ENCODE measurements around the gene ITM2C. TPM values are rescaled to one million over a fixed set of nuclear protein-coding genes. Genes with fewer than 3 reads are reported as not detected.
A peak's percentile ranks its signal among the peaks of the same experiment; 100 is the strongest.

ITM2C gene
- polyA plus RNA-seq, 3 donors, result 1.4 to 3.2 (median 2.9) TPM

GRCh38 chr2:230898016-230898712 lies 33.4 kb downstream of the ITM2C start:
- H3K79me2 ChIP-seq (ENCODE audit: insufficient read depth, low read length), result no peaks in the 10 kb centered on the region
- no peaks in the 10 kb centered on the region for H3K27me3 ChIP-seq (ENCODE audit: control insufficient read depth in 2 of 2, insufficient read depth in 2 of 2, low read length in 2 of 2)
- no peak overlapping the region for H3K27ac ChIP-seq (ENCODE audit: low read depth in 1 of 2, low read length in 2 of 2)
- peaks cover 23 to 26% of the 10 kb centered on the region in 2 donors for H3K4me1 ChIP-seq (ENCODE audit: control insufficient read depth in 1 of 2, insufficient read depth in 2 of 2, low read length in 2 of 2)
- no peak for DNase-seq
- H3K36me3 ChIP-seq (replicated peaks in 1 of 2; ENCODE audit: control insufficient read depth in 1 of 2, insufficient read depth in 2 of 2, low read length in 2 of 2), result no peaks in the 10 kb centered on the region
- Mint-ChIP-seq H3K4me1 (peaks cover 26% of the 10 kb centered on the region), H3K9me3 (no peaks in the 10 kb centered on the region), H3K27me3 (ENCODE audit: low read depth in 3 of 3) (peaks cover 2 to 6% (median 3%) of the 10 kb centered on the region in 3 donors), H3K4me3 (no peak overlapping the region), H3K27ac (no peak overlapping the region), H3K36me3 (no peaks in the 10 kb centered on the region)
- TF ChIP-seq CTCF (IDR thresholded peaks at IDR 0.05), result no peak
- H2AFZ ChIP-seq (ENCODE audit: insufficient read depth, low read depth, low read length, poor library complexity, severe bottlenecking), result no peak overlapping the region
- no peaks in the 10 kb centered on the region for H4K20me1 ChIP-seq (ENCODE audit: insufficient read depth, low read length)
- no peaks in the 10 kb centered on the region for H3K9me3 ChIP-seq (replicated peaks in 1 of 2; ENCODE audit: control insufficient read depth in 1 of 2, insufficient read depth in 1 of 2, low read length in 2 of 2)
- H3K4me3 ChIP-seq (replicated peaks in 1 of 3; ENCODE audit: low read depth in 2 of 3, low read length in 3 of 3), result no peak overlapping the region
- WGBS (ENCODE audit: insufficient coverage), result 98% methylated on average over 11 of the region's 13 CpGs
- no peak overlapping the region for H3K9ac ChIP-seq (ENCODE audit: insufficient read depth, low read length, poor library complexity, severe bottlenecking)
- no peak overlapping the region for H3K4me2 ChIP-seq (replicated peaks; ENCODE audit: extremely low read depth, low read length, poor library complexity, severe bottlenecking)
- intact Hi-C loops (cut with micrococcal nuclease), result no loop called here

GRCh38 chr2:230898713-230899091 lies 34.0 kb downstream of the ITM2C start:
- Histone ChIP-seq H3K79me2 (ENCODE audit: insufficient read depth, low read length) (no peaks in the 10 kb centered on the region), H3K27ac (ENCODE audit: low read depth in 1 of 2, low read length in 2 of 2) (no peak overlapping the region), H3K4me1 (ENCODE audit: control insufficient read depth in 1 of 2, insufficient read depth in 2 of 2, low read length in 2 of 2) (peaks cover 23 to 24% of the 10 kb centered on the region in 2 donors), H3K4me2 (replicated peaks; ENCODE audit: extremely low read depth, low read length, poor library complexity, severe bottlenecking) (no peak overlapping the region), H2AFZ (ENCODE audit: insufficient read depth, low read depth, low read length, poor library complexity, severe bottlenecking) (no peak overlapping the region), H3K4me3 (replicated peaks in 1 of 3; ENCODE audit: low read depth in 2 of 3, low read length in 3 of 3) (no peak overlapping the region), H3K9me3 (replicated peaks in 1 of 2; ENCODE audit: control insufficient read depth in 1 of 2, insufficient read depth in 1 of 2, low read length in 2 of 2) (no peaks in the 10 kb centered on the region), H3K27me3 (ENCODE audit: control insufficient read depth in 2 of 2, insufficient read depth in 2 of 2, low read length in 2 of 2) (no peaks in the 10 kb centered on the region), H3K36me3 (replicated peaks in 1 of 2; ENCODE audit: control insufficient read depth in 1 of 2, insufficient read depth in 2 of 2, low read length in 2 of 2) (no peaks in the 10 kb centered on the region), H3K9ac (ENCODE audit: insufficient read depth, low read length, poor library complexity, severe bottlenecking) (no peak overlapping the region), H4K20me1 (ENCODE audit: insufficient read depth, low read length) (no peaks in the 10 kb centered on the region)
- Mint-ChIP-seq H3K4me3 (no peak overlapping the region), H3K27me3 (ENCODE audit: low read depth in 3 of 3) (peaks cover 2 to 8% (median 3%) of the 10 kb centered on the region in 3 donors), H3K36me3 (no peaks in the 10 kb centered on the region), H3K4me1 (peaks cover 21% of the 10 kb centered on the region), H3K9me3 (no peaks in the 10 kb centered on the region), H3K27ac (peak overlapping the region in 1 of 7 donors; percentile 35)
- no peak for DNase-seq
- no peak for TF ChIP-seq CTCF (IDR thresholded peaks at IDR 0.05)
- 48% methylated on average over 2 of the region's 8 CpGs for WGBS (ENCODE audit: insufficient coverage)
- intact Hi-C loops (cut with micrococcal nuclease), result no loop called here

Data from CD14-positive monocyte (primary cell).